Measurements from ENCODE around the gene MFSD6.

DNA sequence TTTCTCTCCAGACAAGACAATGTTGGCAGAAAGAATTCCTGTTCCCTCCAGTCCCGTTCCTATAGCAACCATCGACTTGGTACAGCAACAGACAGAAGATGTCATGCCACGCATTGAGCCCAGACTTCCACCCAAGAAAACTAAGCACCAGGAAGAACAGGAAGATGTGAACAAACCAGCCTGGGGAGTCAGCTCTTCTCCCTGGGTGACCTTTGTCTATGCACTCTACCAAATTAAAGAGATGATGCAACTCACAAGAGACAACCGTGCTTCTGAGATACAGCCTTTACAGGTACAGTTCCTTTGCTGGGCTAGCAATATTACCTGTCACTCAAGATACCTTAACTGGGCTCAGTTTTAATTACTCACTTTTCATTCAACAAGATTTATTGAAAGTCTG is 89.3 kb downstream of the MFSD6 start:
- no peak for TF ChIP-seq POLR2AphosphoS5 (IDR thresholded peaks at IDR 0.05; ENCODE audit: borderline replicate concordance, low read depth, low read length)
- TF ChIP-seq EZH2 (IDR thresholded peaks at IDR 0.05): no peak
